GM12891 (cell line): ENCODE results near the gene AMY2B.

Experiments used
- POLR2A ChIP-seq: IDR thresholded peaks from 2 replicates; pipeline ENCODE4 v1.6.1; 2011; ENCODE audit warnings: low read depth, low read length, control low read depth
- POLR2AphosphoS5 ChIP-seq: IDR thresholded peaks from 2 replicates; pipeline ENCODE4 v1.6.1; 2011; ENCODE audit warnings: low read depth, low read length, control low read depth

DNA sequence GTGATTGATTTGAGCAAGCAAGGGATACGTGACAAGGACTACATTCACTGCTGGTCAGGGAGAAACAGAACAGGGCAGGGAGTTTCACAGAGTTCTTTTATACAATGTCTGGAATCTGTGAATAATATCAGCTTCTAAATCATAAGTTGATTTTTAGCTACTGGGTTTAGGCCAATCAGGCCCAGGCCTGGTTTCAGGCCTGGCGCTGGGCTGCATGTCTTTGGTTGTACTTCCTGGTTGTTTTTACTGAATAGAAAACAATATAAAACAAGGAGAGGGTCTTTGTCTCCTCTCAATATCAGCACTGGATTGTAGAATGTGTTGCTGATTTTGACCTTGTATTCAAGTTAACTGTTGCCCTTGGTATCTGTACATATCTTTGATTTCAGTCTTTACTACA, 45.0 kb downstream of the AMY2B start:
- TF ChIP-seq POLR2A (no peak), POLR2AphosphoS5 (no peak)
